ENCODE data around the gene IFT43. TPM values are rescaled to one million over a fixed set of nuclear protein-coding genes. Genes with fewer than 3 reads are reported as not detected.

The IFT43 gene
- total and polyA plus RNA-seq, 7 donors = 10.4 to 23.6 (median 15.6) TPM

DNA sequence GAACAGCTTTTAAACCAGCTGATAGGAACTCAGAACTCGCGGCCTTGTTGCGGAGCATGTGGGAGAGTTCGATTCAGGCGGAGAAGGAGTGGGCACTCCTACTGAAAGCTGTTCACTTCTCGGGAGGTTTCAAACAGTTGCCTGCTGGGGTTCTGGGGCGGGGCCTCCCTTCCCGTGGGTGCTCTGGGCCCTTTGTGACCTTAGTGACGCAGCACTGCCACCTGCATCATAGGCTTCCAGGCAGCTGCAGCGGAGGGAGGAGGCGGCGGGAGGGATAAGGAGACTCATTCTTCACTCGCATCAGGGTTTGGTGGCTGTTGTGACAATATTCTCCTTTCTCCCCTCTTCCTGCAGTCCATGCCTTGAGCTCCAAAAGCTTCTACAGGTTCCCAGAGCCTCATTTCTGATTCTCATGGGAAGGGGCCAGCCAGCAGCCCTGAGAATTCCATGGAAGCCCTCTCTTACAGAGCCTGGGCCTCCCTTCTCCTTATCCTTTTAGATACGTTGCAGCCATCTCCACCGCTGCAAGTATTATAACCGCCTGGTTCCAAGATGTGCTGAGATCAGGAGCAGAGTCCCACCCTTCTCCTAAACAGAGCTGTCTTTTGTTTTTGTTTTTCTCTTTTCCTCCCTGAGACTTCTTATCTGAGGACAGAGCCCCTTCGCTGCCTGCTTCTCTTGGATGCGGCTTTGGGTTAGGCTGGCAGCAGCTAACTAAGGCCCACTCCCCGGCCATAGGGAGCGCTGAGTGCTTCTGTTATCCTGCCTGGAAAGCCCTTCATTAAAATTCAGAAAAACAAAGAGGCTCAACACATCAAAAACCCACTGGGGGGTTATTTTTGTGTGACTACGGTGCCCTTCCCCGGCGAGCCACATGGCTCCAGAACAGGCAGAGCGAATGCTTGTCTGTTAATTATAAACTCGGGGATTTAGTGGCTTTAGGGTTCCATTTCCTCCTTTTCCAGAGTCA is 98.5 kb downstream of the IFT43 start:
- TF ChIP-seq, protein P1, sequence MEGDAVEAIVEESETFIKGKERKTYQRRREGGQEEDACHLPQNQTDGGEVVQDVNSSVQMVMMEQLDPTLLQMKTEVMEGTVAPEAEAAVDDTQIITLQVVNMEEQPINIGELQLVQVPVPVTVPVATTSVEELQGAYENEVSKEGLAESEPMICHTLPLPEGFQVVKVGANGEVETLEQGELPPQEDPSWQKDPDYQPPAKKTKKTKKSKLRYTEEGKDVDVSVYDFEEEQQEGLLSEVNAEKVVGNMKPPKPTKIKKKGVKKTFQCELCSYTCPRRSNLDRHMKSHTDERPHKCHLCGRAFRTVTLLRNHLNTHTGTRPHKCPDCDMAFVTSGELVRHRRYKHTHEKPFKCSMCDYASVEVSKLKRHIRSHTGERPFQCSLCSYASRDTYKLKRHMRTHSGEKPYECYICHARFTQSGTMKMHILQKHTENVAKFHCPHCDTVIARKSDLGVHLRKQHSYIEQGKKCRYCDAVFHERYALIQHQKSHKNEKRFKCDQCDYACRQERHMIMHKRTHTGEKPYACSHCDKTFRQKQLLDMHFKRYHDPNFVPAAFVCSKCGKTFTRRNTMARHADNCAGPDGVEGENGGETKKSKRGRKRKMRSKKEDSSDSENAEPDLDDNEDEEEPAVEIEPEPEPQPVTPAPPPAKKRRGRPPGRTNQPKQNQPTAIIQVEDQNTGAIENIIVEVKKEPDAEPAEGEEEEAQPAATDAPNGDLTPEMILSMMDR (IDR thresholded peaks at IDR 0.05) = no peak
- H3K4me1 ChIP-seq = peaks cover 54% of the 10 kb centered on the region
- peaks cover 0 to 6% of the 10 kb centered on the region in 2 donors for H3K36me3 ChIP-seq (ENCODE audit: insufficient read depth in 1 of 2, low read depth in 1 of 2)
- ATAC-seq (no peak), DNase-seq (no peak)
- 87 to 91% (median 88%) methylated on average over 25 of the region's 25 CpGs for WGBS, 3 donors
- H3K27me3 ChIP-seq (ENCODE audit: insufficient read depth in 3 of 3, low read length in 2 of 3) = no peaks in the 10 kb centered on the region
- peak overlapping the region; percentile 91 for H3K27ac ChIP-seq
- no peak overlapping the region for H3K4me3 ChIP-seq
- intact Hi-C loops (cut with DNase I) = no loop called here
- H3K9me3 ChIP-seq = no peaks in the 10 kb centered on the region

DNA sequence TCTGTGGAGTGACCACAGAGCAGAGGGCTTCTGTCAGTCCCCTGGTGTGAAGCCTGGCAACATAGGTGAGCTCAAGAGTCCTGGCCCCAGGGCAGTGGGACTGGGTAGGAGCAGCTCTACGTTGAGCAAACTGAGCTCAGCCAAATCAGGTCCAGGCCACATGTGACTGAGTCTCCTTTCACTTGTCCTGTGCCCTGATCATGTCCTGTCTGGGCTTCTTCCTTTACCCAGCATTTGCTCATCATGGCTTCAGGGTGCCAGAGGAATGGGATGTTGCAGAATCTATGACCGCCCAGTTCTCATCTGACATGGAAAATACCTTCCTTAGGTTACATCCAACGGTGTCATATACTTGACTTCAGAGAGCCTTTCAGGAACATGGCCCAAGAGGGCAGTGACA is 99.8 kb downstream of the IFT43 start:
- intact Hi-C loops (cut with DNase I) = no loop called here
- H3K4me3 ChIP-seq = no peak overlapping the region
- H3K9me3 ChIP-seq = no peaks in the 10 kb centered on the region
- H3K36me3 ChIP-seq (ENCODE audit: insufficient read depth in 1 of 2, low read depth in 1 of 2) = peaks cover 0 to 6% of the 10 kb centered on the region in 2 donors
- H3K4me1 ChIP-seq = peaks cover 57% of the 10 kb centered on the region
- WGBS, 3 donors = 22 to 46% (median 29%) methylated on average over 3 of the region's 3 CpGs
- DNase-seq (no peak), ATAC-seq (peak; percentile 67 to 70 (median 68))
- H3K27me3 ChIP-seq (ENCODE audit: insufficient read depth in 3 of 3, low read length in 2 of 3) = no peaks in the 10 kb centered on the region
- H3K27ac ChIP-seq = peak overlapping the region; percentile 91
- TF ChIP-seq, protein P1 (IDR thresholded peaks at IDR 0.05) = no peak

DNA sequence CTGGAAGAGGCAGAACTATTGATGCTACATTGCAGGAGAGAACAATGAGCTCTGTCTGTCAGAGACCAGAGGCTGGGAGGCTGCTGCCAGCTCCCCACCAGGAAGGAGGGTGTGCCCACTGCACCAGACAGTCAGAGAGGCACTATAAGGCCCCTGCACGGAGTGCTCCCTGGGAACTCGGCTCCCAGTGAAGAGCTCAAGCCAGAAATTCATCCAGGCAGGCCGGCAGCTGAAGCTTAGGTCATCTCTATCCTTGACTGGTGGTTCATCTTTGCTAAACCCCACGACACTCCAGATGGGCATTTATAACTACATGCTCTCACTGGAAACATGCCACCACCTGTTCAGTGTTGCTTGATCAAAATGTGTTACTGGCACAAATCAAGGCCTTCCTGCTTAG is 101.1 kb downstream of the IFT43 start:
- TF ChIP-seq, protein P1 (IDR thresholded peaks at IDR 0.05) = no peak
- WGBS, 3 donors = 18 to 45% (median 20%) methylated on average over 4 of the region's 4 CpGs
- intact Hi-C loops (cut with DNase I) = no loop called here
- peak; percentile 34 to 71 for DNase-seq
- peak; percentile 79 to 83 (median 80) for ATAC-seq
- Histone ChIP-seq H3K27ac (peak overlapping the region; percentile 91), H3K27me3 (ENCODE audit: insufficient read depth in 3 of 3, low read length in 2 of 3) (no peaks in the 10 kb centered on the region), H3K9me3 (no peaks in the 10 kb centered on the region), H3K4me1 (peaks cover 65% of the 10 kb centered on the region), H3K4me3 (no peak overlapping the region), H3K36me3 (ENCODE audit: insufficient read depth in 1 of 2, low read depth in 1 of 2) (peaks cover 0 to 6% of the 10 kb centered on the region in 2 donors)

DNA sequence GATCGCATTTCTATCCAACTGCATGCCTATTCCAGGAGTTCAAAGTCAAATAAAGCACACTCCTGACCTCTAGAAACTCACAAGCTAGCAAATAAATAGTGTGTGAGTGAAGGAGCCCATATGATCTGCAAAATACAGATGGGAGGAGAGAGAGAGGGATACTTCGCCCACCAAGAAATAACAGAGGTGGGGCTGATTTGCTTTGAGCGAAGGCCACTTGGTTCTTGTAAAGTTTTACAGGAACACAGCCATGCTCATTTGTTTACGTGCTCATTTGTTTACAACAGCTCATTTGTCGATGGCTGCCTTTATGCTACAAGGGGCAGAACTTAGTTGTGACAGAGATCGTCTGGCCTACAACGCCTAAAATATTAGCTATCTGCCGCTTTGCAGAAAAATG is 102.8 kb downstream of the IFT43 start:
- 59 to 63% (median 63%) methylated on average over 8 of the region's 8 CpGs for WGBS, 3 donors
- ATAC-seq = no peak
- Histone ChIP-seq H3K4me1 (peaks cover 67% of the 10 kb centered on the region), H3K27me3 (ENCODE audit: insufficient read depth in 3 of 3, low read length in 2 of 3) (no peaks in the 10 kb centered on the region), H3K9me3 (no peaks in the 10 kb centered on the region), H3K36me3 (ENCODE audit: insufficient read depth in 1 of 2, low read depth in 1 of 2) (peaks cover 0 to 2% of the 10 kb centered on the region in 2 donors), H3K4me3 (no peak overlapping the region), H3K27ac (peak overlapping the region; percentile 91)
- TF ChIP-seq, protein P1 (IDR thresholded peaks at IDR 0.05) = no peak
- DNase-seq = no peak
- intact Hi-C loops (cut with DNase I) = no loop called here
